GM19324 (cell line): Measurements from ENCODE around the gene FBXL17.
A peak's percentile ranks its signal among the peaks of the same experiment; 100 is the strongest.
"Not testable (repeated sequence)": the region's sequence is repeated elsewhere in the genome, so short reads cannot be mapped to it uniquely, and the experiment has no call there.

ENCODE experiments used
- ATAC-seq: cut with Tn5 transposase; IDR thresholded peaks from one replicate; pipeline ENCODE4 v1.9.1; 2021; ENCODE audit warnings: mild to moderate bottlenecking, moderate library complexity; ENCODE audit not compliant: unreplicated experiment, low FRiP score

The FBXL17 gene

DNA sequence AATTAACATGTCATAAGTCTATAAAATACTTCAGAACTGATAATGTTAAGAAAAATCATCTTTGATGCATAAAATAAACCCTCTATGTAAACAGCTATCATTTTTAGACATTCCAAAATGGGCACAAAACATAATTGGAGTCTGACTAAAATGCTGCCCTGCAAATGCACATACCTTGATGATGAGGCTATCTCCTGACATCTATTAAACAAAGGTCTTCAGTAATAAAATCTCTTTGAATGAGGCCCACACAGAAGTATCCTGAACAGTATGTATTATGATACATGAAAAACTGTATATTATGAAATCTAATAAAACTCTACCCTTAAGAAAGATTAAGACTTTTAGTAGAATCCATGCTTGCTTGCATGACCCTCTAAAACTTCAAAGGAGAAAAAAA, 66.1 kb downstream of the FBXL17 start:
- no peak for ATAC-seq

DNA sequence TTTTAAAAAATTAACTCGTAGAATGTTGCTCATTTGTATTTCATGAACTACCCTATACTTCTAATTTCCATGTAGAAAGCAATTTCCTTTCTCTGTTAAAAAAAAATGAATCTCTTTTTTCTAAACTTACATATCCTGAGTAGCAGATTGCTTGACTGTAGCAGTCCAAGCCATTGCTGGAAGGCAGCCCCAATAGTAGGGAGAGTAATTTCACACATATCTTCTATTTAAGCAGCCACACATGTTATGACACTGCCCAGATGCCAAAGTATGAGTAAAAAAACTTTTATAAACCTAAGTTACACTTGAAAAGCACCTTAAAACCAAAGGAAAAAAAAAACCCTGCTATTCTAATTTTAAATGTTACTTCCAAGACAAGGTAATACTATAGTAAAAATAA, 69.6 kb downstream of the FBXL17 start:
- ATAC-seq = no peak

DNA sequence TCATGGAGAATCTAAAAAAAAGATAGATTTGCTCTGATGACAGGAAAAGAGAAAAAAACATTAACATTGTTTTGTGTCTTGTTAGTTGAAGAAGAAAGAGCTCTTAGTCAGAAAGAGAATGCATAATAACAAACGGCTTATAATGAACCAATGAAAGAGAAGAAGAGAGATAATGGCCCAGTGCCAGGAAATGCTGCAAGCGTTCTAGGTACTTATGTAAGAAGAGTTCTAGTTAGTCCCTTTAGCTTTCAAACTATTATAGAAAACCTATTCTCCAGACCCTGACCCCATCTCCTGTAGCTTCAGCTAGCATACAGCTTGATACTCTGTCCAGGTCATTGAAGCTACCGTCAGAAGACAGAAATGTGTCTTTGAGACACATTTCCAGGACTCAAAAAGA, 70.2 kb downstream of the FBXL17 start:
- ATAC-seq = no peak

DNA sequence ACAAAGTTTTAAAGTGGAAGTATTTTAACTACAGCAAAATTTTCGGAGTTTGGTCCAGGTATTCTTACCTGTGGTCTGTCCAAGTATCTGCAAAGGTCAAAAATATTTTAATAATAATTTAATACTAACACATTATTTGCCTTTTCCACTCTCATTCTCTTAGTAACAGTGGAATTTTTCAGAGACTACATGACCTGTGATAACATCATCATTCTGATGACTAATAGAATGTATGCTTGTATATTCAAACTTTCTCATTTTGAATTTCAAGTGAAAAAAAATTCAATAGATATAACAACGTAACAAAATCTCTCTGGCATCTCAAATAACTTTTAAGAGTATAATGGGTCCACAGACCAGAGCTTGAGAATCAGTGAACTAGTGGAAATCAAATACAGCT, 78.3 kb downstream of the FBXL17 start:
- ATAC-seq = no peak

DNA sequence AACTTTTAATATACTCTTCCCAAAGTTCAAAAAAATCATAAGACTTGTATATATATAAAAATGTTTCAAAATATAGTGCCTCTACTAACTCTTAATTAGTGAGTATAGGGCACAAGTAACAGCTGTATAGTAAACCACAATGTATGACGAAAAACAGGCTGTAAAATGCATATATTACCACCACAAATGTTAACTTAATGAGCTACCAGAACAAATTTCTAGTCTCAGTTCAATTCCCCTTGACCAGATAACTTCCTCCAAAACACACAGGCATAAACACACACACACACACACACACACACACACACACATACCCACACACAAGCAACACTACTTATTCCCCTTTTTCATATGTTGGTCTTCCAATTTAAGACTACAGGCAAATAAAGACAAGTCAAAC, 78.8 kb downstream of the FBXL17 start:
- ATAC-seq = no peak

DNA sequence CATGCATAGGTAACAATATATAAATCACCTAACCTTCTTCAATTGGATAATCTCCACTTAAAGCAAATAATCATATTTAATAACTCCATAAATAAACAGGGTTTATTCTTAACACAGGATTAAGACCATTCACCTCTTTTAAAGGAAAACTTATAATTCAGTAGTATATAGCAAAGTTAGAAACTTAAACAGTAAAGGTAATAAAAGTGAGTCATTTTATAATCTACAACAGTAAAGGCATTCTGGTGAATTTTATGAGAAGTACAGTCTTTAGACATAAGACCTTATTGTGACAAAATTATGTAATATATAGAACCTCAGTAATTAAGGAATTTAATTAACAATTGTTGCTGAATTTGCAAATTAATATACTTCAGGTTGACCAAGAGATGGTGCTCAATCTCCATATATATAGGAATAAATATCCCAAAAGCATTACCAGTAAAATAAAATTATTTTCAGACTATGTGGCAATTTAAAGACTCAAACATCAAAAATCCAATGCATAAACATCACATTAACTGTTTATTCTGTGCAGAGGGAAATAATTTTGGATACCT, 84.8 kb downstream of the FBXL17 start:
- ATAC-seq = no peak

DNA sequence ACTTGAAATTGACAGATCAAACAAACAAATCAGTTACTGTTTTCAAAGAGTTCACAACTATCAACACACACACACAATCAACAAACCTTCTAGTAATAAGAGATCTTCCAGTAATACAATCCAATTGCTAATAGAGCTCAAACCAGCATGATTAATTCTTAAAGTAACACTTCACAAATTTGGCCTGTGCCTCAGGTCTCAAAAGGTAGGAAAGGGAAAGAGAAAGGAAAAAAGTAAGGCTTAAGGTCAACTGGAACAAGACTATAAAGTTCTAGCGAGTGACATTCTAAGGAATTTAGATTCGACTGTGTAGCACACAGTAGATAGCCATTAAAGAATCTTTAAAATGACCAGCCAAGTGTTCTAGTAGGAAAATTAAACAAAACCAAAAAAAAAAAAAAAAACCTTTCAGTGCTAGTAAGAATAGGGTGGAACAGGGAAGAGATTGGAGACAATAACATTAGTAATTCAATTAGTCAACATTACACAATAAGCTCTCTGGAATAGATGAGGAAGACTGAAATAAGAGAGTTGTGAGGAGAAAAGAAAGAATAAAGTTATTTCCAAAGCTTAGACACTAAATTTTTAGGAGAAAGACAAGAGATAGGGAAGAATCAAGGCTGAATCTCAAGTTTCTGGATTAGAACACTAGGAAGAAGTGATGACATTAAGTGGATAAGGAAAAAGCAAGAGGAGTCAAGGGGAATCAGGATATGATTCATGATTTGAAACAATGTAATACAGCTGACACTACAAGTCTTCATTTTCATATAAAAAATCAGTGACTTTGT, 86.1 kb downstream of the FBXL17 start:
- ATAC-seq = no peak

DNA sequence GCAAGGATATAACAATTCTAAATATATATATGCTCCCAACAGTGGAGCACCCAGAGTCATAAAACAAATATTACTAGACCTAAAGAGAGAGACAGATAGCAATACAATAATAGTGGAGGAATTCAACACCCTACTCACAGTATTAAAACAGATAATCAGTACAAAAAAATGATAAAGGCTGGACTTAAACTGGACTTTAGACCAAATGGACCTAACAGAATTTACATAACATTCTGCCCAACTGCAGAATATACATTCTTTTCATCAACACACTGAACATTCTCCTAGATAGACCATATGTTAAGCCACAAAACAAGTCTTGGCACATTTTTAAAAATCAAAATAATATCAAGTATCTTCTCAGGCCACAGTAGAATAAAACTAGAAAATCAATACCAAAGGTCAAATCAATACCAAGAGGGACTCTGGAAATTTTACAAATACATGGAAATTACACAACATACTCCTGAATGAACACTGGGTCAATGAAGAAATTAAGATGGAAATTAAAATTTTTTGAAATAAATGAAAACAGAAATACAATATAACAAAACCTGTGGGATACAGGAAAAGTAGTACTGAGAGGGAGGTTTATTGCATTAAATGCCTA, 100.8 kb downstream of the FBXL17 start:
- ATAC-seq = no peak

DNA sequence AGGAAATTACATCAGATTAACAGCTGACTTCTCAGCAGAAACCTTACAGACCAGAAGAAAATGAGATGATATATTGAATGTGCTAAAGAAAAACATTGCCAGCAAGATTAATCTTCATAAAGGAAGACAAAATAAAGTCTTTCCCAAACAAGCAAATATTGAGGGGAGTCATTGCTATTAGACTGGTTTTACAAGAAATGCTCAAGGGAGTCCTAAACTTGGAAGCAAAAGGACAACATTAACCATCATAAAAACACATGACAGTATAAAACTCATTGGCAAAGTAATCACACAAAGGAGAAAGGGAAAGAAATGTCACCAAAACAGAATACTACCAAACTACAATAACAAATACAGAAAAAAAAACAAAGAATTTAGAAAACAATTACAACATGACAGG, 101.7 kb downstream of the FBXL17 start:
- no peak for ATAC-seq

DNA sequence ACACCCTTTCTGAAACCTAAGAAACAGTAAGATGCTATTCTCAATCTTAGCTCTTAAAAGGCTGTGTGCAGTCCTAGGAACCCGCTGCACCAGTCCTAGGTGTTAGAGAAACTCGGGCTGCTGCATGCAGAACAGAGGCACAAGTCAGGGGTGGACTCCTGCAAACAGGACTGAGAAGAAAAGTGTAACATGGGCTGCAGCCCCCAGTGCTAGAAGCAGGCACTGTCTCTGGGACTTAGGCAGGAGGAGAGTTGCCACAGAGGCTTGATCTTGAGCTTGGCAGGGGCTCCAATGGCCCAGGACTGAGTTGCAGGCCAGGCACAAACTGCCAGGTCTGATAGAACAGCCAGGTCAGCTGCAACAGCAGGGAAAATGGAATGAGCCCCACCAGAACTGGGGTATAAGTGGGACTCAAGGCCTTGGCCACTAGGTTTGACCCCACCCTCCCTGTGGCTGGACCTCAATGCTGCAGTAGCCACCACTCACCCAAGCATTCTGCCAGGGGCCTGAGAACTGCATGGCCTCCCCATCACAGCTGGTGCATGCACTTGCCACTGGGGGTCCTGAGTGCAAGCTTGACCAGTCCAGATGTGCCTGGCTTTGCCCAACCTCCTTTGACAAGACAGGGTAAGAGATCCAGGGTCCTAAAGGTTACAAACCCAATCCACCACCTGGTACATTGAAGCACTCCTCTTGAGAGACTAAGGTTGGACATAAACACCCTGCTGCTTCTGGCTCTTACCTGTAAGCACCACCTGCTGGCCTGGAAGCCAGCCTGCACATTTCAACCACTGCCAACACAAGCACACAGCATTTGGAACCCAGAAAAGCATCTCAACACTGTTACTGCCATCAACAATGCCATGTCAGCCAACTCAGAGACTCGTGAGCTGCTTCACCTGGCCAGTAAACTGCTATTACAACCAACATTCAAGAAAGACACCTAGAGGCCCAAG, 103.3 kb downstream of the FBXL17 start:
- ATAC-seq = no peak

DNA sequence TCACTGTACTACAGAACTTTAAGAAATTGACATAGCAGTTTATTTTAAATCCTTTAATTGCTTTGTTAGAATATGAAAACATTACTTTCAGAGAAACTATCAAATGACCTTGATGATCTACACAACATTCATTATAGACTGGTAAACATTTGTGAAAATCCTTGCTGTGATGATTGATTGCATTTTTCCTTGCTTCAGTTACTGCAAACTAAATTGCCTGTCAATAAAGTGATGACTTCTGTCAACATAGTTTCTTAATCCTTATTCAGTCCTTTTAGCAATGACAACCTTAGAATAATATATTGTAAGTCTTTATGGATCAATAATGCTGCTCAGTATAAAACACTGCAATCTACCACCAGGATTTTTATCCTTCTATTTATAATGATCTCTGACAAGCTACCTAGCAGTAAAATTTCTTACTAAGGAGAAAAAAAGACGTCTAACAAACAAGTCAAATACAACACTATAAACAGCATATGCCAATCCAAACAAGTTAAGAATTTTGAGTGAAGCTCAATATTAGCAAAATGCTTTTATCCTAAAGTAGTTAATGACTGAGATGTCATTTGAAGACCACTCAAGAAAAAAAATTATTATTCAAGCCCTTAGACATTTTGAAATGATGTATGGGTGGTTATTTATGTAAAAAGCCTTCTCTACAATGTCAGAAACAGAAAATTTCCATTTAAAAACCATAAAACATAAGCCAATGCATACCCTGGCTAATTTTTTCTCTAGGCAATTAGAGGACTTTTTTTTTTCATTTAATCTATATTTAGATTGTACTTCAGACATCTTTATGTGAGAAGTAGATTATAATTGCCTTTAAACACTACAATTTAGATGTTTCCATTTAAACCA, 105.5 kb downstream of the FBXL17 start:
- no peak for ATAC-seq

DNA sequence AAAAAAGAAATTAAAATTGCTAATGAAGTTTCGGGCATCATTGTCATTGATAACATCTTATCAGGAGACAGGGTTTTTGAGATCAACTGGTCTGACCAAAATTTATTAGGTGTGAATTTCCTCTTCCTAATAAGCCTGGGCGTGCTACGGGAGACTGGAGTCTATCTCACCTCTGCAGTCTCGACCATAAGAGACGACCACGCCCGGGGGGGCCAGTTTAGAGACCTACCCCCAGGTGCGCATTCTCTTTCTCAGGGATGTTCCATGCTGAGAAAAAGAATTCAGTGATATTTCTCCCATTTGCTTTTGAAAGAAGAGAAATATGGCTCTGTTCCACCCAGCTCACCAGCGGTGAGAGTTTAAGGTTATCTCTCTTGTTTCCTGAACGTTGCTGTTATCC, 107.8 kb downstream of the FBXL17 start:
- ATAC-seq = not testable (repeated sequence)

DNA sequence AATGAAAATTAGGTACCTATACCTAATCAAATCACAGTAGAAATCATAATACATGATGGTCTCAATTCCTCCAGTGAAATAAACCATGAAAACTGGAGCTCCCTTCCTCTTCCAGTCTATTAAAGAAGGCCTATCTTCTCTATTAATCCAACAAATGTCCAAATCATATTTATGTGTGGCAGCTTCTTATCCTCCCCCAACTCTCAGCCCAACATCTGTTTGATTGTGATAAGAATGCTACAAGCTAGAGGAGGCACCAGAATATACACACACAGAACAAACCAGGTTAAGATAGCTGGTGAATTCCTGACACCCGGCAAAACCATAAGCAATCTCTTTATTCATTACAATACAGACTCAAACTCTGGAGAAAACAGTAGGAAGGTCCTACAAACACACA, 110.8 kb downstream of the FBXL17 start:
- no peak for ATAC-seq

DNA sequence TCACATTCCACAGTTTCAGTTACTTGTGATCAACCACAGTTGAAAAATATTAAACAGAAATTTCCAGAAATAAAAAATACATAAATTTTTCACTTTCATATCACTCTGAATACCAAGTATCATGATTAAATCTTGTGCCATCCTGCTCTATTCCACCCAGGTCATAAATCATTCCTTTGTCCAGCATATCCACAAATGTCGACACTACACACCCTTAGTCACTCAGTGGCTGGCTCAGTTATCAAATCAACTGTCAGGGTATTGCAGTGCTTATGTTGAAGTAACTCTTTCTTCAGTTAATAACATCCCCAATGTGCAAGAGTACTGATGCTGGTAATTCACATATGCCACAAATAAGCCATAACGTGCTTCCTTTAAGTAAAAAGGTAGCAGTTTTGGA, 115.7 kb downstream of the FBXL17 start:
- no peak for ATAC-seq

DNA sequence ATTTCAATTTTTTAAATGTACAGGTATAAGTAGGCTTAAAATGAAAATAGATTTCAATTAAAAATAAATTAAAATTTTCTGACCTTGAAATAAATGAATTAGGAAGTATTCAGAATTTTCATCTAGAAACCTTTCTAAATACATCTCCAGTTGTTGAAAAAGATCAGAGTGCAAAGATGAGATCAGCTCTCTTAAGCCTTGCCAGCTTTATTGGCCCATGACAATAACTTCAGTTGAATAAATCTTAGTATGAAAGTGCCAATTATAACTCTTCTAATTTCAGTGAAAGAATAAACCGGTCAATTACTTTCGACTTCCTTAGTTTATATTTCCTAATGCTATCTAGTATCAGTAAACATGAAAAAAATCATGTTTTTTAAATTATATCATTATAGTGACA, 117.4 kb downstream of the FBXL17 start:
- ATAC-seq = no peak

DNA sequence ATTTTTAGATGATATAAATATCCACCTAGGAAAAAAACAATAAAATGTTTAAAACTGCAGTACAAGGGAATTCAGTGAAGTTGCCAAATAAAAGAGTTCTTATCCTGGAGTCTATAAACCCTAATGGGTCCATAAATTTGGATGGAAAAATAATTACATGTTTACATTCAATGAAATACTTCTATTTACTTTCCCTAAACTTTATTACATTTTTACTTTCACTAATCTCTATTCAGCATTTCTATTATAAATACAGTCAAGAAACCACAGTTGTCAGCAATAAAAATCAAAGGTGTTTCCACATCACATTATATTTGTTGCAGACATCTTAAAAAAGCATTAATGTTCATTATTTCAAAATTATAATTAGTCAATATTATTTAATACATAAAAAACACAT, 118.6 kb downstream of the FBXL17 start:
- ATAC-seq = no peak

DNA sequence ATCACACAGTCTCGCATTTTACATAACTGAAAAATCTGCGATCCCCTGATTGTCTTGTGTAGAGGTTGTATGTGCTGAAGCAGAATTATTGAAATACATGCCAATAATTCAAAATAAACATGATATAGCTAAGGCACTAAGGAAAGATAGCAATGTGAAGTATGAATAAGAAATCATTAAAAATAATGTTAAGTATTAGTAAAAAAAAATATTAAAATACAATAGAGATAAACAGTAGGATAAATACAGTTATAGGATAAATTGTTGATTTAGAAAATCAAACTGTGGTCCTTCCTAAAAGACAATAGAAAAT, 121.1 kb downstream of the FBXL17 start:
- ATAC-seq = no peak

DNA sequence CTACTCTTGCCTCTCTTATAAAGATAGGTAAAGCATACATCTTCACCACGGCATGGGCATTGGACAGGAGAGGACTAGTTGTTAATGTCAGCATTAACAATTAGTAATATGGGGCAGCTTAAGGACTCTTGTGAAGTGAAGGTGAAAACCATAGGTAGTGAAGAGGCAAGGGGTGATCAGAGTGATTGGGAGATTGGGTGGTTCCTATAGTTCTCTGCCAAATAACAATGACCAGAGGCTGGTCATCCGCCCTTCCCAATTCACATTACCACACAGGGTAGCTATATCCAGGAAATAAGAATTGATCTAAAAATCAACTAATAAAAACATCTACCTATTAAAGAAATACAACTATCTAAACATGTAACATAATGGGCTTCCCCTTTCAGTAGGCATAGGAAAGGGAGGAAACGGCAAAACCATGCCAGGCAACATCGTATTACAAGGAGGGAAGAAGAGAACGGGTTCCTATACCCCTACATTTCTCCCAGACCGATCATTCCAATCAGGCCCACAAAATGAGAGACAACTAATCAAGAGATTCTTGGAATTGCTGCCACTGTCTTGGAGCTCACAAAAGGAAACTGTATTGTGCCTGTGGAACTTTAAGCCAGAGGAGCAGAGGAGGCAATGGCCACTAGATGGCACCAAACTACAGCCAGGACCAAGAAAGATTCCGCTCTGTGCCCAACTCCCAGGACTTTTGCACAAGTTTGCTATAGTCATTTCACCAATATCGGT, 121.6 kb downstream of the FBXL17 start:
- ATAC-seq = peak; percentile 90

DNA sequence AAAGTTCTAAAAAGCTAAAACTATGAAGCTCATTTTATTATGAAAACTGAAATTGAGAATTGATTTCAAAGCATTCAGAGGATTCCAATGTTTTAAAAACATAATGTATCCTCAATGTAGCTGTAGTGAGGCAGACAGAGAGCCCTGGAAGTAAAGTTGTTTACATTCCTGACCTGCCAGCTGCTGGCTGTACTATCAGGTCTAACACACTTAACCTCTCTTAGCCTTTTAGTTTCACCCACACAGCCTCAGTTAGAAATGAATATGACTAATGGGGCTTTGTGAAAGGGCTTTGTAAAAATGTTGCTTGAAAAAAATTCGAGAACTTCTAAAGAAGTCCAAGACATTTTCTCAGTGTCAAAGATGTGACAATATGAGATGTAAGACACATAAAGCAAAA, 122.6 kb downstream of the FBXL17 start:
- no peak for ATAC-seq

DNA sequence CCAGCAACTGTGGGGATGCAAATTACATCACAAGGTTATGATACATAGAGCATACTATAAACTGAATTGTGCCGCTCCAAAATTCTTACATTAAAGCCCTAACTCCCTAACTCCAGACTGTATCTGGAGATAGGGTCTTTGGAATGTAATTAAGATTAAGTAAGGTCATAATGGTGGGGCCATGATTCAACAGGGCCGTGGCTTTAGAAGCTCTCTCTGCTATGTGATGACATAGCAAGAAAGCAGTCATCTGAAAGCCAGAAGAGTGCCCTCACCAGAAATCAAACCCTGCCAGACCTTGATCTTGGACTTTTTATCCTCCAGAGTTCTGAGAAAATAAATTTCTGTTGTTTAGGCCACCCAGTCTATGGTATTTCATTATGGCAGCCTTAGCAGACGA, 123.9 kb downstream of the FBXL17 start:
- no peak for ATAC-seq
